Hypothalamus (tissue), 51 donors: ENCODE measurements around the gene SFRP2.

ENCODE experiments used
- DNase-seq, 51 donors: peaks; one replicate each; lab custom pipeline; 2025; lab: John Stamatoyannopoulos, UW

The SFRP2 gene

GRCh38 chr4:153733751-153734448 lies 55.0 kb downstream of the SFRP2 start:
- no peak for DNase-seq

DNA sequence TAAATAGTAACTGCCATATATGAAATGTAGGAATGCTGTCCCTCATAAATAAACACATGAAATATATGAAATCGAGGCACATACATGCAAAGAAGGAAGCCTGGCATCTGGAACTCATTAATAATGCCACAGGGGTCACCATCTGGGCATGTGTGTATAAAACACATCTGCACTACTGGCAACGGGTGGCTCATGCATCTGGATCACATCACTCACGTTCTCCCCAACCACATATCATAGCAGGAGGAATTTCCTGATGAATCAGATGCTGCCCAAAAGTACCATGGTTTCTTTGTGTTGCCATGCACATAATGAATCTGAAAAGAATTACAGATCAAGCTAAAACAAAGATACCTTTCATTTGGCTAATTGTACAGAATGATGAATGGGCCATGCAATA lies 57.6 kb downstream of the SFRP2 start:
- no peak for DNase-seq
